AG04449 (cell line): ENCODE measurements around the gene KCNJ12.
"Not testable (repeated sequence)": the region's sequence is repeated elsewhere in the genome, so short reads cannot be mapped to it uniquely, and the experiment has no call there.

Experiments used
- CTCF ChIA-PET: fragments of 350-600 bp; formaldehyde crosslinking; extraction: SDS; loops from one replicate; lab custom pipeline; 2021; ENCODE audit warnings: antibody characterized with exemption; lab: Yijun Ruan, JAX
- POLR2A ChIA-PET: fragments of 400-600, 350-600 bp; formaldehyde crosslinking; extraction: SDS; loops from one replicate; lab custom pipeline; 2020; ENCODE audit warnings: antibody characterized with exemption, inconsistent platforms; lab: Yijun Ruan, JAX
- DNase-seq: peaks from one replicate; pipeline ENCODE4 v3.0.0-alpha.2; 2010; ENCODE audit warnings: low read depth, low spot score
- H3K4me3 ChIP-seq: 2 replicates; pipeline ENCODE4 v1.5.1; 2011; ENCODE audit warnings: low read depth, mild to moderate bottlenecking, control low read depth, low read length
- TF ChIP-seq, protein P1 (sequence below): IDR thresholded peaks from one replicate; pipeline ENCODE4 v1.5.1; 2011; ENCODE audit warnings: mild to moderate bottlenecking, moderate library complexity, low read length, control low read depth, inconsistent platforms; ENCODE audit not compliant: insufficient read depth; ENCODE audit errors: missing control alignments

KCNJ12 gene

DNA sequence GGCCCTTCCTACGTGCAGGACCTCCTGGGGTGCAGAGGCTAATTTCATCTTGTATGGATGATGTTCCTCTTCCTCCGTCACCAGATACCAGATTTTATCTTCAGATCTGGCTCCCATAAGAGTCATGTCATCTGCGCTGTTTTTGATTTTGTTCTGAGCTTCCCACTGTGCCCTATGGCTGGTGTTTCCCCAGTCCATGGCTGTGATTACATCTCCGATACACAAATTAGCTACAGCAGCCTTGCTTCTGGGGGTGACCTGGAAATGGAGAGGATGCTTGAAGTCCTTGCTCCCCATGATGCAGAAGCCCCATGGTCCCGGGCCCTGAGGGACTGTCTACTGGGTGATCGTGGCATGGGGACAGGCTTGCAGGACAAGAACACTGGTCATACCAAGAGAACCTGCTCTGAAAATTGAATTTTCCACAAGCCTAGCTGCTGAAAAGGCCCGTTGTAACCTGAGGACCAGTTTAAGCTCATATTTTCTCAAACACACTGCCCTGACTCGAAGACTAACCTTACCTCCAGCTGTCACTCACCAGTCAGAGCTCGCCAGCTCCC is 69.0 kb downstream of the KCNJ12 start:
- ChIA-PET CTCF (interaction anchor here (0.9 to 4.1 kb wide), 2 partner anchors 66 to 165 kb away, joined by 3 to 17 read pairs; no protein-coding TSS in a partner anchor), POLR2A (no interaction called here)
- TF ChIP-seq, protein P1, sequence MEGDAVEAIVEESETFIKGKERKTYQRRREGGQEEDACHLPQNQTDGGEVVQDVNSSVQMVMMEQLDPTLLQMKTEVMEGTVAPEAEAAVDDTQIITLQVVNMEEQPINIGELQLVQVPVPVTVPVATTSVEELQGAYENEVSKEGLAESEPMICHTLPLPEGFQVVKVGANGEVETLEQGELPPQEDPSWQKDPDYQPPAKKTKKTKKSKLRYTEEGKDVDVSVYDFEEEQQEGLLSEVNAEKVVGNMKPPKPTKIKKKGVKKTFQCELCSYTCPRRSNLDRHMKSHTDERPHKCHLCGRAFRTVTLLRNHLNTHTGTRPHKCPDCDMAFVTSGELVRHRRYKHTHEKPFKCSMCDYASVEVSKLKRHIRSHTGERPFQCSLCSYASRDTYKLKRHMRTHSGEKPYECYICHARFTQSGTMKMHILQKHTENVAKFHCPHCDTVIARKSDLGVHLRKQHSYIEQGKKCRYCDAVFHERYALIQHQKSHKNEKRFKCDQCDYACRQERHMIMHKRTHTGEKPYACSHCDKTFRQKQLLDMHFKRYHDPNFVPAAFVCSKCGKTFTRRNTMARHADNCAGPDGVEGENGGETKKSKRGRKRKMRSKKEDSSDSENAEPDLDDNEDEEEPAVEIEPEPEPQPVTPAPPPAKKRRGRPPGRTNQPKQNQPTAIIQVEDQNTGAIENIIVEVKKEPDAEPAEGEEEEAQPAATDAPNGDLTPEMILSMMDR, result no peak
- no peak overlapping the region for H3K4me3 ChIP-seq
- no peak for DNase-seq

- DNase-seq, POLR2A ChIA-PET, H3K4me3 ChIP-seq: not testable (repeated sequence)
- CTCF ChIA-PET, result interaction anchor here (0.6 to 4.1 kb wide), 6 partner anchors 64 to 329 kb away, joined by 3 to 17 read pairs (median 6); no protein-coding TSS in a partner anchor
Measured at GRCh38 chr17:21447552-21447951, 71.4 kb downstream of the KCNJ12 start.

DNA sequence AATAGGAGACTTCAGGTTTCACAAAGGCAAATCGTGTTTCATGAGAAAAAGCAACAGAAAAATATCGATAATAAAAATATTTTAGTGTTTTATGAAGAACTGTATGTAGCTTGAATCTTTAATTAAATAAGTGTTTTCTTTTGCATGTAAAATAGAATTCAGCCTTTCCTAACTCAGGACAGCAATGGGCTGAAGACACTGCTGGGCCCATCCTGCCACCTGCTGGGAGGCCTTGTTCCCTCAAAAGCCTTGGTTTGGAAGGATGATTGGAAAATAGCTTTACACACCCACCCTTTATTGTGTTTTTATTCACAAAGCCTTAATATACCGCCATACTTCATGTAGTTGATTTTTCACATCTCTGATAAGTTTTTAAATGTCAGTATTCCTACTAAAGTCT is 73.7 kb downstream of the KCNJ12 start:
- H3K4me3 ChIP-seq, POLR2A ChIA-PET, DNase-seq: not testable (repeated sequence)
- CTCF ChIA-PET, result interaction anchor here (0.9 to 1.5 kb wide), 3 partner anchors 62 to 162 kb away, joined by 3 read pairs; no protein-coding TSS in a partner anchor

- ChIA-PET POLR2A (no interaction called here), CTCF (interaction anchor here (0.8 to 2.4 kb wide), 2 partner anchors 166 to 172 kb away, joined by 5 to 10 read pairs; no protein-coding TSS in a partner anchor)
- TF ChIP-seq, protein P1, result no peak
- DNase-seq, result no peak
- no peak overlapping the region for H3K4me3 ChIP-seq
Measured at GRCh38 chr17:21451975-21452374, 75.8 kb downstream of the KCNJ12 start.

- ChIA-PET POLR2A (no interaction called here), CTCF (interaction anchor here (0.8 to 10.5 kb wide), 4 partner anchors 61 to 333 kb away, joined by 3 to 241 read pairs (median 8); no protein-coding TSS in a partner anchor)
- TF ChIP-seq, protein P1, result peak; percentile 60
- H3K4me3 ChIP-seq, result peak overlapping the region; percentile 46
- DNase-seq, result no peak
Measured at GRCh38 chr17:21452377-21453143, 76.4 kb downstream of the KCNJ12 start.

- CTCF ChIA-PET, result interaction anchor here (1.0 to 10.5 kb wide), 6 partner anchors 60 to 345 kb away, joined by 3 to 241 read pairs (median 4); no protein-coding TSS in a partner anchor
- TF ChIP-seq, protein P1, result no peak
- POLR2A ChIA-PET, result no interaction called here
- no peak overlapping the region for H3K4me3 ChIP-seq
- no peak for DNase-seq
Measured at GRCh38 chr17:21453144-21453898, 77.2 kb downstream of the KCNJ12 start.

DNA sequence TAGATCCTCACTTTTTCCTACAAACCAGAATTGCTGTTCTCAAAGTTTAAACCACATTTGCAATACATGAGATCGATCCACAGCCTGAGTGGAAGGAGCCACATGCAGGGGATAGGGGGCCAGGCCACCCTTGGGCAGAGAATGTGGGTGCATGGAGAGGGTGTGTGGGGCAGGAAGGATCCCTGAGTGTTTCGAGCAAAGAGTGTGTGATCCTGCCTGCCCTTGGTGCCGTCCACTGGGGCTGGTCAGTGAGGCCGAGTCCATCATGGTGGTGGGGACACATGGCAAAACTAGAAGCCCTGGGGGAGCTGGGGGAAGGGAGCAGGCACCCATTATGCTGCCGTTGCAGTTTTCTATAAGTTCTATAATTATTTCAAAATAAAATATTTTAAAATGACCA is 77.8 kb downstream of the KCNJ12 start:
- H3K4me3 ChIP-seq, DNase-seq, POLR2A ChIA-PET: not testable (repeated sequence)
- CTCF ChIA-PET, result interaction anchor here (1.0 to 10.5 kb wide), 7 partner anchors 59 to 345 kb away, joined by 3 to 241 read pairs (median 4); no protein-coding TSS in a partner anchor
